ENCODE results near the gene HNRNPF.

The HNRNPF gene

GRCh38 chr10:43421201-43421507 lies 12.2 kb upstream of the HNRNPF start:
- no peak for DNase-seq

DNA sequence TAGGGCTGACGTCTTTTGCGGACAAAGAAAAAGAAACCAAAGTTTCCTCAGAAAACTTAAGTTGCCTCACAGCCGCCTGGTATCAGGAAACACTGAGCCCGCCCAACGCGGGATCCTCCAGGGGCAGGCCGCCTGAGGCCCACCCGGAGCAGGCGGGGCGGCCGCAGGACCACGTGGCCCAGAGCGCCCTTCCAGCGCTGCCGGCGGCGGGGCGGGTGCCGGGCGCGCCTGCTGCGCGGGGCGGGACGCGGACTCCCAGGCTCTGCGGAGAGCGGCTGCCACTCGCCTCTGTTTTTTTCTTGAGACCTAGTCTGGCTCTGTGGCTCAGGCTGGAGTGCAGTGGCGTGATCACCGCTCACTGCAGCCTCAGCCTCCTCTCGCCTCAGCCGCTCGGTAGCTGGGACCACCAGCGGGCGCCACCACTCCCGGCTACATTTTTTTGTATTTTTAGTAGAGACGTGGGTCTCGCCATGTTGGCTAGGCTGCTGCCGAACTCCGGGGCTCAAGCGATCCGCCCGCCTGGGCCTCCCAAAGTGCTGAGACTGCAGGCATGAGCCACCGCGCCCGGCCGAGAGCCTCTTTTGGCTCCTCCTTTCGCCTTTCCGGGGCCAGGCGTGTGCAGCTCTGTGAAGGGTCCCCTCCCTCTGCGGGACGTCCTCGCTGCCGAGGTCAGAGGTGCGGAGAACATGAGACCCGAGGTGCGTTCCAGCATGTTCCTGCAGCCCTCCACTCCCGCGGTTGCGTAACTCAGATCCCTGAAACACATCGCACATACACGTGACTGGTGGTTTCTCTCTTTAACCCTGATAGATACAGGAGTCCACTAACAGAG lies 11.6 kb upstream of the HNRNPF start:
- peak; percentile 63 for DNase-seq

DNA sequence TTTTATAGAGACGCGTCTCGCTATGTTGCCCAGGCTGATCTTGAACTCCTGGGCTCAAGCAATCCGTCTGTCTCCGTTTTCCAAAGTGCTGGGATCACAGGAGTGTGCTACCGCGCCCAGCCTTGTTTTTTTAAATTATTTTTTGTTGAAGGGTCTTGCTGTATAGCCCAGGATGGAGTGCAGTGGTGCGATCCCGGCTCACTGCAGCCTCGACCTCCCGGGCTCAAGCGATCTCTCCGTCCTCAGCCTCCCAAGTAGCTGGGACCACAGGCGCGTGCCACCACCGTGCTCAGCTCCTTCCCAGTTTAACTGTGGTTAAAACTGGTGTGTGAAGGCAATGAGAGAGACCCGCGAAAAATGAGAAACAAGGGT lies 11.0 kb upstream of the HNRNPF start:
- no peak for DNase-seq

DNA sequence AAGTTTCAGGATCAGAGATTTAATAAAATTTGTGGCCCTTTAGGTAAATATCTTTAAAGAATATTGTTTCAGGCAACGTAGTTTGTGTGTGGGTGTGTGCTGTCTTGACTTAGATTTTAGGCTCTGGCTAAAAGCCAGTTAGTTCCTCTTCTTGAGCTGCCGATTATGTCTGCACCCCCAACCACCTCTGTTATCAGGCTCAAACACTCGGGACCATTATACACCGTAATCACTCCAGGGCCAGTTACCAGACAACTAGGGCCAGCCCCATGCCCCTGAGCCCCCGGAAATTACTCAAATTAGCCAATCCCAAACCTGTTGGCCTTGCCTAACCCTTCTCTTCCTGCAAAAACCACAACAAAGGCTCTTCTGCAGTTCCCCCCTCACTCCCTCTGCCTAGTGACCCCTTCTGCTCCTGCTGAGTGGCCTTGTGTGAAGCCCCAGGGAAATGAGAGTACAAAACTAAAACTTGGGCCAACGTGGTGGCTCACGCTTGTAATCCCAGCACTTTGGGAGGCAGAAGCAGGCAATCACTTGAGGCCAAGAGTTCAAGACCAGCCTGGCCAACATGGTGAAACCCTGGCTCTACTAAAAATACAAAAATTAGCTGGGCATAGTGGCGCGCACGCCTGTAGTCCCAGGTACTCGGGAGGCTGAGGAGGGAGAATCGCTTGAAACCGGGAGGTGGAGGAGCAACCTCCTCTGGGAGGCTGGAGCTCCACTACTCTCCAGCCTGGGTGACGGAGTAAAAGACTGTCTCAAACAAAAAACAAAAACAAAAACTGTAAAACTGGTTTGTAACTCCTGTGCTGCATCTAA lies 9.2 kb upstream of the HNRNPF start:
- DNase-seq, result peak; percentile 9

GRCh38 chr10:43415544-43415943 lies 6.6 kb upstream of the HNRNPF start:
- DNase-seq, result no peak

- DNase-seq, result no peak
These were observed 2.5 kb upstream of the HNRNPF start for GRCh38 chr10:43411536-43411935.

DNA sequence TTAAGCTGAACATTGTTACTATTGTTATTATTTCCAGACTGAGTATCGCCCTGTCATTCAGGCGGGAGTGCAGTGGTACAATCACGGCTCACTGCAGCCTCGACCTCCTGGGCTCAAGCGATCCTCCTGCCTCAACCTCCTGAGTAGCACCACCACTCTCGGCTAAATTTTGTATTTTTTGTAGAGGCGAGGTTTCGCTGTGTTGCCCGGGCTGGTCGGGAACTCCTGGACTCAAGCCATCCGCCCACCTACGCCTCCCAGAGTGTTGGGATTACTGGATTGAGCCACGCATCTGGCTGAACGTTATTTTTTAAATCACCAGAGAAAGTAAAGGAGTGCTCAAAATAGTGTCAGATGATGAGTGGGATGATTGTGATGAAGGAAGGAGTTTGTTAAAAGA lies 1.4 kb upstream of the HNRNPF start:
- DNase-seq, result no peak

DNA sequence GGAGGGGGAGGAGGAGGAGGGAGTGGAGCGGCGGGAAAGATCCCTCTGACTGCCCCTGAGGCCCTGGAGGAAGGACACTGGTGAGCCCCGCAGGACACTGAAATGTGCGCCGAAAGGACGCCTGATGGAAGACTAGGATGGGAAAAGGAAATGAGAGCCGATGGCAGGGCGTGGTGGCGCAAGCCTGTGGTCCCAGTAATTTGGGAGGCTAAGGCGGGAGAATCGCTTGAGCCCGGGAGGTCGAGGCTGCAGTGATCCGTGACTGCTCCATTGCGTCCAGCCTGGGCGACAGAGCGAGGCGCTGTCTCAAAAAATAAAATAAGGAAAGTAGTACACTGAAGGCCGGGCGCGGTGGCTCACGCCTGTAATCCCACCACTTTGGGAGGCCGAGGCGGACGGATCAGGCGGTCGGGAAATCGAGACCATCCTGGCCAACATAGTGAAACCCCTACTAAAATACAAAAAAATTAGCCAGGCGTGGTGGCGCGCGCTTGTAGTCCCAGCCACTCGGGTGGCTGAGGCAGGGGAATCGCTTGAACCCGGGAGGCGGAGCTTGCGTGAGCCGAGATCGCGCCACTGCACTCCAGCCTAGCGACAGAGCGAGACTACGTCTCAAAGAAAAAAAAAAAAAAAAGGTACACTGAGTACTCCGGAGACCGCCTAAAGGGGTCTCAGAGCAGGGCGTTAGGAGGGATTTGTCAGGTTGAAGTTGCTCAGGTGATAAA lies 561 bp upstream of the HNRNPF start:
- DNase-seq, result no peak

DNA sequence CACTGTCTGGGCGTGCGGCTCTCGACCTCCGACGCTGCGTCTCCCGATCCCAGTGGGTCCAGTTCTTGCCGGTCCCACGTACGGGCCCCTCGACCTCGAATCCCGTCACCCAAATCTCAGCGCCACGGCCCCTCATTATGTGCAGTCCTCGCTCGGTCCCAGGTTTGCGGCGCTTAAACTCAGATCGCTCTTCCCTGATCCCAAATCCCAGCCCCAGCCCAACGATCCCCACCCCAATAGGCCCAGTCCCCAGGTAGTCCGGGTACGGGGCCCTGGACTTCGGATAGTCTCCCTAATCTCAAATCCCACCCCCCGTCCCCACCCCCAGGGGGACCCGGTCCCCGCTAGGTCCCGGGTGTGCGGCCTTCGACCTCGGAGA lies 666 bp downstream of the HNRNPF start:
- no peak for DNase-seq

GRCh38 chr10:43407576-43408330 lies 1.2 kb downstream of the HNRNPF start:
- peak; percentile 86 for DNase-seq

DNA sequence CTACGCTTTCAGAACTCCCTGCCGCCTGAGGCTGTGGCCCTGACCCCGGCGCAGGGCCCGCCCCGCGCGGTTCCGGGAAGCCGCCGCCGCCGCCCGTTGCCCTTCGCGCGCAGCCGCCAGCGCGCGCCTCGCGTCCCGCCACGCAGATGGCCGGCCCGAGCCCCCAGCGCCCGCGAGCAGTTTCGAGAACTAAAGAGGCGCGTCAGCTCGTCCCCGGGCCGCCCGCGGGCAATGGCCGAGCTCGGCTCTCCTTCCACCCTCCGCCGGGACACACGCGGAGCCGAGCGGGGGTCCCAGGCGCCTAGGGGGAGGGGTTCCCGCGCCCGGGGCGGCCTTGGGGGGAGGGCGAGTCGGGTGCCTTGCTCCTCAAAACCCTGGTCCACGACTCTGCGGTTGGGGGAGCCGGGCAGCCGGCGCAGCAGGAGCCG lies 1.8 kb downstream of the HNRNPF start:
- DNase-seq, result peak; percentile 33

- DNase-seq, result no peak
These were observed 4.3 kb downstream of the HNRNPF start for GRCh38 chr10:43404704-43405084.

DNA sequence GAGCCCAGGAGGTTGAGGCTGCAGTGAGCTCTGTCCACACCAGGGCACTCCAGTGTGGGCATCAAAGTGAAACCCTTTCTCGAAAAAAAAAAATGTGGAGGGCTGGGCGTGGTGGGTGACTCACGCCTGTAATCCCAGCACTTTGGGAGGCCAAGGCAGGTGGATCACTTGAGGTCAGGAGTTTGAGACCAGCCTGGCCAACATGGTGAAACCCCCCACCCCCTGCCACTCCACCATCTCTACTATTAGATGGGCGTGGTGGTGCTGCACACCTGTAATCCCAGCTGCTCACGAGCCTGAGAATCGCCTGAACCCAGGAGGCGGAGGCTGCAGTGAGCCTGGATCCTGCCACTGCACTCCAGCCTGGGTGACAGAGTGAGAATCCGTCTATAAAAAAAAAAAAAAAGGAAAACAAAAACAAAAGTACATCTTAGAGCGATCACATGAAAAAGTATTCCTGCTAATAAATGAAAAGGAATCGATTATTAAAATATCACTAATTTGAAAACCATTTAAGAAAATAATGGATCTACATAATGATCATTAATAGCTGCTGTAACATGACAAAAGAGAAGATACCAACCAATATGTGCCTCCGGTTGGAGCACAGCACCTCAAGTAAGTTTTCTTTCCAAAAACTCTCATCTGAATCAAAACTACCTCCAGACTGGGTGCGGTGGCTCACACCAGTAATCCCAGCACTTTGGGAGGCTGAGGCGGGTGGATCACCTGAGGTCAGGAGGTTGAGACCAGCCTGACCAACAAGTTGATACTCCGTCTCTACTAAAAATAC lies 4.9 kb downstream of the HNRNPF start:
- no peak for DNase-seq

- no peak for DNase-seq
These were observed 6.0 kb downstream of the HNRNPF start for GRCh38 chr10:43402880-43403452.

DNA sequence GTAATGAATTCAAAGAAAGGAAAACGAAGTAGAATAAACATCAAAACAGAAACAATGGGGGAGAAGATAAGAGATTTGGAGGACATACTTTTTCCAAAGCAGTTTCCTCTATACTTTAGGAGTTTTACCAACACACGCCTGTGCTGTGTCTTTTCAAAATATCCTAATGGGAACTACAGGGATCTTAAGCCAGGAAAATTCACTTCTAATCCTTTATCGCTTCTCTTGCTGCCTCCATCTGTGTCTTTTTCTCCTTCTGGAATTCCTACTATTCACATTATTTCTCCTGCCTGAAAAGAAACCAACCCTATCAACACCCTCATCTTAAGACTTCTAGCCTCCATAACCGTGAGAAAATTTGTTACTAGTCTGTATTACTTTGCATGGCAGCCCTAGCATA lies 6.8 kb downstream of the HNRNPF start:
- no peak for DNase-seq

DNA sequence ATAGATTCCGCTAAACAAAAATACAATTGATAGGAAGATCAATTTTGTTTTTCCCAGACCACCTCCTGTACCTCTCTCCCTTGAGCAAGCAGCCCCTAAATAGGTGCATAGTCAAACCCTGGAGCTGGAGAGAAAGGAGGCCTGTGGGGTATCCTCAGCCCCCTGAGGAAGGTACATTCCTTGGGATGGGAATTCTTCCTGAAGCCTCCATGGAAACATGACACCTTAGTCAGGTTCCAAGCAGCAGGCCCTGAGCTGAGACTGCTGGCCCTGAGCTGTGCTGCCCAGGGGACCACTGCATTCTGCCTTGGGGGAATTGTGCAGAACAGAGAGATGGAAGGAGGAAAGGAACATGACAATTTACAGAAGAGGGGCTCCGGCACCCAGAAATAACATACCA lies 7.4 kb downstream of the HNRNPF start:
- DNase-seq, result no peak

- peak; percentile 23 for DNase-seq
These were observed 9.4 kb downstream of the HNRNPF start for GRCh38 chr10:43399320-43400310.

DNA sequence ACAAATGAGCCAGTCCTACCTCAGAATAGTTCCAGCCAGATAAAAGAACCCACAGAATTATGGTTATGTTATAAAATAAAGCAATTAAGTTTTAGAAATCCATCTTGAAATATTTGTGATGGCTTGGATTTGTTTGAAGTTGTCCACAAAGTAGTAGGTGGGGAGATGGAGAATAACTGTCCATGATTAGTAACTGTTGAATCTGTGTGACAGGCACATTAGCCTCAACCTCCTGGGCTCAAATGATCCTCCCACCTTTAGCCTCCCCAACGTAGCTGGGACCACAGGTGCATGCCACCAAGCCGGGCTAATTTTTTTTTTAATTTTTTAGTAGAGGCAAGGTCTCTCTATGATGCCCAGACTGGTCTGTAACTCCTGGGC lies 10.1 kb downstream of the HNRNPF start:
- DNase-seq, result no peak

GRCh38 chr10:43396928-43397624 lies 11.9 kb downstream of the HNRNPF start:
- DNase-seq, result peak; percentile 88

All from NCI-H82 (cell line).